HL-60 (cell line): ENCODE measurements around the gene B3GALT5.

Experiments used
- DNase-seq, 2 experiments: peaks; one replicate each; pipeline ENCODE4 v3.0.0-alpha.2; 2010 to 2020; ENCODE audit warnings: low read depth in 1 of 2, low spot score in 1 of 2
- H3K27ac ChIP-seq: fragments of 250-450 bp; sonication (Bioruptor Pico); replicated peaks from 2 replicates; pipeline ENCODE4 v1.5.1; 2020; ENCODE audit warnings: mild to moderate bottlenecking, moderate library complexity
- H3K27me3 ChIP-seq: fragments of 250-450 bp; sonication (Bioruptor Pico); 2 replicates; pipeline ENCODE4 v1.5.1; 2021; ENCODE audit warnings: mild to moderate bottlenecking, moderate library complexity; ENCODE audit not compliant: insufficient read depth, poor library complexity, severe bottlenecking
- H3K4me3 ChIP-seq: replicated peaks from 2 replicates; pipeline ENCODE4 v1.5.1; 2011; ENCODE audit warnings: mild to moderate bottlenecking, control low read depth, low read length; ENCODE audit not compliant: insufficient read depth
- GABPA ChIP-seq: IDR thresholded peaks from 2 replicates; pipeline ENCODE4 v1.6.1; 2012; ENCODE audit warnings: low read depth
- POLR2AphosphoS5 ChIP-seq: IDR thresholded peaks from 2 replicates; pipeline ENCODE4 v1.6.1; 2012; ENCODE audit warnings: low read depth
- SPI1 ChIP-seq: IDR thresholded peaks from 2 replicates; pipeline ENCODE4 v1.6.1; 2012; ENCODE audit warnings: low read depth, mild to moderate bottlenecking, borderline replicate concordance
- TF ChIP-seq, protein P1 (sequence below): IDR thresholded peaks from 2 replicates; pipeline ENCODE4 v1.6.1; 2012; ENCODE audit warnings: low read depth; ENCODE audit not compliant: insufficient replicate concordance
- TF ChIP-seq, protein P2 (sequence below): IDR thresholded peaks from one replicate; pipeline ENCODE4 v1.5.1; 2011; ENCODE audit warnings: low read length, control low read depth, inconsistent platforms; ENCODE audit not compliant: insufficient read depth

B3GALT5 gene

DNA sequence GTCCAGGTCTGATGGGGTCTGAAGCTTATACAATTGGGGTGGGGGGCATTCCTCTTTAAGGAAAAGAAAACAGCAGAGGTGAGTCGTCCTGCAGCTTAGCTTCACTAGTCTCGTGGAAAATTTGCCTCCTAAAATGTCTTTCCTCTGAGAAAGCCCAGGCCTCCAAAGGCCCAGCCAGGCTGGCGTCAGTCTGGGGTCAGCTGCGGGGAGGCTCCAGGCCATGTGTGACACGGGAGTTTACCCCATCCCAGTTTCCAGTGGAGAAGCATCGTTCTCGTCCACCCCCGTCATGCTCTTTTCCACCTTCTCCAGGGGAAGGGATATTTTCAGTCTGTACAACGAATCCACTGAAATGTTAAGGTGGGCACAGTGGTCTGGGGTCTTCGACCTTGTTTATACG is 42.8 kb downstream of the B3GALT5 start:
- Histone ChIP-seq H3K27ac (no peak overlapping the region), H3K4me3 (no peak overlapping the region), H3K27me3 (peaks cover 4% of the 10 kb centered on the region)
- TF ChIP-seq, protein P1, sequence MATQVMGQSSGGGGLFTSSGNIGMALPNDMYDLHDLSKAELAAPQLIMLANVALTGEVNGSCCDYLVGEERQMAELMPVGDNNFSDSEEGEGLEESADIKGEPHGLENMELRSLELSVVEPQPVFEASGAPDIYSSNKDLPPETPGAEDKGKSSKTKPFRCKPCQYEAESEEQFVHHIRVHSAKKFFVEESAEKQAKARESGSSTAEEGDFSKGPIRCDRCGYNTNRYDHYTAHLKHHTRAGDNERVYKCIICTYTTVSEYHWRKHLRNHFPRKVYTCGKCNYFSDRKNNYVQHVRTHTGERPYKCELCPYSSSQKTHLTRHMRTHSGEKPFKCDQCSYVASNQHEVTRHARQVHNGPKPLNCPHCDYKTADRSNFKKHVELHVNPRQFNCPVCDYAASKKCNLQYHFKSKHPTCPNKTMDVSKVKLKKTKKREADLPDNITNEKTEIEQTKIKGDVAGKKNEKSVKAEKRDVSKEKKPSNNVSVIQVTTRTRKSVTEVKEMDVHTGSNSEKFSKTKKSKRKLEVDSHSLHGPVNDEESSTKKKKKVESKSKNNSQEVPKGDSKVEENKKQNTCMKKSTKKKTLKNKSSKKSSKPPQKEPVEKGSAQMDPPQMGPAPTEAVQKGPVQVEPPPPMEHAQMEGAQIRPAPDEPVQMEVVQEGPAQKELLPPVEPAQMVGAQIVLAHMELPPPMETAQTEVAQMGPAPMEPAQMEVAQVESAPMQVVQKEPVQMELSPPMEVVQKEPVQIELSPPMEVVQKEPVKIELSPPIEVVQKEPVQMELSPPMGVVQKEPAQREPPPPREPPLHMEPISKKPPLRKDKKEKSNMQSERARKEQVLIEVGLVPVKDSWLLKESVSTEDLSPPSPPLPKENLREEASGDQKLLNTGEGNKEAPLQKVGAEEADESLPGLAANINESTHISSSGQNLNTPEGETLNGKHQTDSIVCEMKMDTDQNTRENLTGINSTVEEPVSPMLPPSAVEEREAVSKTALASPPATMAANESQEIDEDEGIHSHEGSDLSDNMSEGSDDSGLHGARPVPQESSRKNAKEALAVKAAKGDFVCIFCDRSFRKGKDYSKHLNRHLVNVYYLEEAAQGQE: no peak
- TF ChIP-seq GABPA (no peak), SPI1 (no peak), POLR2AphosphoS5 (no peak)
- TF ChIP-seq, protein P2, sequence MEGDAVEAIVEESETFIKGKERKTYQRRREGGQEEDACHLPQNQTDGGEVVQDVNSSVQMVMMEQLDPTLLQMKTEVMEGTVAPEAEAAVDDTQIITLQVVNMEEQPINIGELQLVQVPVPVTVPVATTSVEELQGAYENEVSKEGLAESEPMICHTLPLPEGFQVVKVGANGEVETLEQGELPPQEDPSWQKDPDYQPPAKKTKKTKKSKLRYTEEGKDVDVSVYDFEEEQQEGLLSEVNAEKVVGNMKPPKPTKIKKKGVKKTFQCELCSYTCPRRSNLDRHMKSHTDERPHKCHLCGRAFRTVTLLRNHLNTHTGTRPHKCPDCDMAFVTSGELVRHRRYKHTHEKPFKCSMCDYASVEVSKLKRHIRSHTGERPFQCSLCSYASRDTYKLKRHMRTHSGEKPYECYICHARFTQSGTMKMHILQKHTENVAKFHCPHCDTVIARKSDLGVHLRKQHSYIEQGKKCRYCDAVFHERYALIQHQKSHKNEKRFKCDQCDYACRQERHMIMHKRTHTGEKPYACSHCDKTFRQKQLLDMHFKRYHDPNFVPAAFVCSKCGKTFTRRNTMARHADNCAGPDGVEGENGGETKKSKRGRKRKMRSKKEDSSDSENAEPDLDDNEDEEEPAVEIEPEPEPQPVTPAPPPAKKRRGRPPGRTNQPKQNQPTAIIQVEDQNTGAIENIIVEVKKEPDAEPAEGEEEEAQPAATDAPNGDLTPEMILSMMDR: no peak
- DNase-seq: no peak

DNA sequence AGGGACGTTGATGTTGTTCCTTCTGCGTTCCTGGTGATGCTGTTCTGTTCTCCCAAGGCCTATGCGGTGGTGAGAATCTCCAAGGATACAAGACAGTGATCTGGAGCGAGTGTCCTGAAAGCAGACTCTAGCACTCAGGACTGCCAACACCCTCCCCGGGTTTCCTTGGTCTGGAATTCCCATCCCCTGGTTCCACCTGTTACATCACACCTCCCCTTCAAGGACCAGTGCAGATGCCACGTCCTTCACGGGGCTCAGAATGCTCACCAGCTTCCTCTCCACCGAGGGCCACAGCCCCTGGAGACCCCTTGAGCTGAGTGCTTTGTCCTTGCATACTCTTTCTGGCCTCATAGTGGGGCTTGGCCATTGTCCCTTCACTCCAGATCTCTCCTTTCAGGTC is 43.5 kb downstream of the B3GALT5 start:
- DNase-seq: no peak
- Histone ChIP-seq H3K27me3 (peaks cover 4% of the 10 kb centered on the region), H3K4me3 (no peak overlapping the region), H3K27ac (no peak overlapping the region)
- TF ChIP-seq POLR2AphosphoS5 (no peak), SPI1 (no peak)
- TF ChIP-seq, protein P1: no peak
- TF ChIP-seq, protein P2: no peak

DNA sequence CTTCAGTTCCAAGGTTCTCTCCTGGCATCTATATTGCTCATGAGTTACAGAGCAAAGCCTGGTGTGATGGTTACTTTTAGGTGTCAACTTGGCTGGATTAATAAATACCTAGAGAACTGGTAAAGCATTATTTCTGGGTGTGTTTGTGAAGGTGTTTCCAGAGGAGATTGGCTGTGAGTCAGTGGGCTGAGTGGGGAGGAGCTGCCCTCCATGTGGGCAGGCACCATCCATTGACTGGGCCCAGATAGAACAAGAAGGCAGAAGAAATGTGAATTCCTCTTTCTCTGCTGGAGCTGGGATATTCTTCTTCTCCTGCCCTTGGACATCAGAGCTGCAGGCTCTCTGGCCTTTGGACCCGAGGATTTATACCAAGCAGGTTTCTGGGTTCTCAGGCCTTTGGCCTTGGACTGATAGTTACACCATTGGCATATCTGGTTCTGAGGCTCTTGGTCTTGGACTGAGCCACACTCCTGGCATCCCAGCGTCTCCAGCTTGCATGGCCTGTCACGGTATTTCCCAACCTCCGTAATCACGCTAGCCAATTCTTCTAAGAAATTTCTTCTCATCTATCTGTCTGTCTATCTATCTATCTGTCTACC is 44.5 kb downstream of the B3GALT5 start:
- no peak for TF ChIP-seq SPI1
- no peak for DNase-seq
- peaks cover 4% of the 10 kb centered on the region for H3K27me3 ChIP-seq

DNA sequence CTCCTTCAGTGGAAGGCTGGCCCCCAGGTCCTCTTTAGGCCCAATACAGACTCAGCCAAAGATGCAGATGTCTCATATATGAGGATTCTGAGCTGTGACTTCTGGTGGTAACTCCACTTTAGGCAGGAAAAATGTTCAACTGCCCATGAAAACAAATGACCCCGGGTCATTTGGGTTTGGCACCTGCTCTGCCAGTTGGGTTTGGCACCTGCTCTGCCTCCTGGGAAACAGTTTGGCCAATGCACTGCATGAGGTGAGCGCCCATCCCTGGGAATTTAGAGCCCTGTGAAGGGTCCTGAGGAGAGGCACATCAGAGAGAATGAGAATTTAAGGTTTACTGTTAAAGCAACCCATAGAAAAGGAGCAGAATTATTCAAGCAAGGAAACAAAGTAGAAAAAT is 45.3 kb downstream of the B3GALT5 start:
- no peak for DNase-seq
- peaks cover 4% of the 10 kb centered on the region for H3K27me3 ChIP-seq
- no peak for TF ChIP-seq SPI1
- TF ChIP-seq, protein P2: no peak
- TF ChIP-seq, protein P1: no peak
- TF ChIP-seq POLR2AphosphoS5: no peak
- no peak overlapping the region for H3K4me3 ChIP-seq
- no peak overlapping the region for H3K27ac ChIP-seq

More for the DNA sequence above, 44.5 kb downstream of the B3GALT5 start:
- Histone ChIP-seq H3K4me3 (no peak overlapping the region), H3K27ac (no peak overlapping the region)
